ENCODE results near the gene DEUP1.

GRCh38 chr11:93287434-93287833 is 43.1 kb upstream of the DEUP1 start:
- TF ChIP-seq POLR2A (IDR thresholded peaks at IDR 0.05), result no peak
- TF ChIP-seq CTCF (IDR thresholded peaks at IDR 0.05), result no peak
